Uterus (tissue), 4 donors: ENCODE data around the gene ZNF423. TPM values are rescaled to one million over a fixed set of nuclear protein-coding genes. Genes with fewer than 3 reads are reported as not detected.

ENCODE experiments used
- DNase-seq, 2 donors: peaks; one replicate each; pipeline ENCODE4 v3.0.0-alpha.2; 2019 to 2020
- H3K27ac ChIP-seq, 2 donors: fragments of 200-600 bp; sonication (generic); 1 replicate in 1 of 2; 2 replicates in 1 of 2; pipeline ENCODE4 v1.5.1; 2016 to 2018
- H3K27me3 ChIP-seq, 2 donors: fragments of 200-600 bp; sonication (generic); one replicate each; pipeline ENCODE4 v1.5.1; 2018 to 2019; ENCODE audit warnings: control low read depth in 1 of 2
- H3K36me3 ChIP-seq, 2 donors: fragments of 200-600 bp; sonication (generic); one replicate each; pipeline ENCODE4 v1.5.1; 2019; ENCODE audit warnings: control low read depth in 1 of 2
- H3K4me1 ChIP-seq, 2 donors: fragments of 200-600 bp; sonication (generic); one replicate each; pipeline ENCODE4 v1.5.1; 2018 to 2019; ENCODE audit warnings: control low read depth in 1 of 2
- H3K4me3 ChIP-seq, 2 donors: fragments of 200-600 bp; sonication (generic); 1 replicate in 1 of 2; 2 replicates in 1 of 2; pipeline ENCODE4 v1.5.1; 2018 to 2019; ENCODE audit warnings: mild to moderate bottlenecking in 1 of 2
- H3K9me3 ChIP-seq, 2 donors: fragments of 200-600 bp; sonication (generic); one replicate each; pipeline ENCODE4 v1.5.1; 2019; ENCODE audit warnings: control low read depth in 1 of 2
- POLR2A ChIP-seq, 2 donors: fragments of 450-650 bp; IDR thresholded peaks; one replicate each; pipeline ENCODE4 v1.6.1; 2016; ENCODE audit warnings: antibody characterized with exemption in 2 of 2, mild to moderate bottlenecking in 1 of 2, moderate library complexity in 1 of 2
- intact Hi-C: fragments of 100-400 bp; cut with DNase I; formaldehyde crosslinking; loops from one replicate; pipeline ENCODE4 v1.15.1; 2023; ENCODE audit warnings: low total_unique reads
- total RNA-seq, 4 donors: library from RNA; depleted of rRNA in 3 of 4; stranded (reverse); fragments of >200 nt in 3 of 4; gene quantifications; one replicate each; pipeline versions ENCODE4 v1.1.0 to v1.2.4, GENCODE V29; 2014 to 2023
- TF ChIP-seq, protein P1 (sequence below), 4 experiments: fragments of 200-600 bp in 2 of 4; fragments of 450-650 bp in 2 of 4; sonication (generic) in 2 of 4; IDR thresholded peaks; one replicate each; pipeline ENCODE4 v1.5.1; 2016 to 2019; ENCODE audit warnings: antibody characterized with exemption in 4 of 4, mild to moderate bottlenecking in 2 of 4, moderate library complexity in 1 of 4
- donor health status: DM: yes; HTN: yes; CAD: no.

The ZNF423 gene
- total RNA-seq, 4 donors from 2014 or later, result 7.1 to 33.5 (median 14.7) TPM

DNA sequence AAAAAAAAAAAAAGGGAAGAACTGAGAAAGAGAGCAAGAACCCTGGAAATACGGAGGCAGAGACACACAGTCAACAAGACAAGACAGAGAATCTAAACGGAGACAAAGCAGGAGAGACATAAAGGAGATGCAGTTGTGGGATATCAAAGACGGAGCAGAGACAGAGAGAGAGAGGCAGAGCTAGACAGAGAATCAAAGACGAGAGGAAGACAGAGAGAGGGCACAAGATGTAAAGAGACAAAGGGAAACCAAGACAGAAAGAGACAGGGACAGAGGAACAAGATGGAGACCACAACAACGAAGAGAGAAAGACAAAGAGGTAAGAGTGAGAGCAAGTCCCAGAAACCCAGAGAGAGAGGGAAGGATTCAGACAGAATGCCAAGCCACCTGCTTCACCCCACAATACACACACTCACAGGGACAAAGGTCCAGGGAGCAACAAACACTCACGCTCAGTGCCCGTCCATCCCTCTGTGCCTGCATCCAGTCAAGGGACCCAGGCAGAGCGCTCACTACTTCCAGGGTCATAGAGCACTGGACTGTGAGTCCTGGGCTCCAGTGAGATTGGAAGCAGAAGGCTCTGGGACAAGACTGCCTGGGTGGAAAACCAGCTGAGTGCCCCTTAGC lies 393.4 kb downstream of the ZNF423 start:
- no peak for DNase-seq

GRCh38 chr16:49461517-49461951 lies 394.4 kb downstream of the ZNF423 start:
- Histone ChIP-seq H3K36me3 (no peaks in the 10 kb centered on the region), H3K4me1 (no peaks in the 10 kb centered on the region), H3K27me3 (peaks cover 0 to 6% of the 10 kb centered on the region in 2 donors), H3K4me3 (no peak overlapping the region), H3K9me3 (no peaks in the 10 kb centered on the region), H3K27ac (no peak overlapping the region)
- intact Hi-C loops, result no loop called here
- TF ChIP-seq POLR2A (IDR thresholded peaks at IDR 0.05), result no peak
- TF ChIP-seq, protein P1, sequence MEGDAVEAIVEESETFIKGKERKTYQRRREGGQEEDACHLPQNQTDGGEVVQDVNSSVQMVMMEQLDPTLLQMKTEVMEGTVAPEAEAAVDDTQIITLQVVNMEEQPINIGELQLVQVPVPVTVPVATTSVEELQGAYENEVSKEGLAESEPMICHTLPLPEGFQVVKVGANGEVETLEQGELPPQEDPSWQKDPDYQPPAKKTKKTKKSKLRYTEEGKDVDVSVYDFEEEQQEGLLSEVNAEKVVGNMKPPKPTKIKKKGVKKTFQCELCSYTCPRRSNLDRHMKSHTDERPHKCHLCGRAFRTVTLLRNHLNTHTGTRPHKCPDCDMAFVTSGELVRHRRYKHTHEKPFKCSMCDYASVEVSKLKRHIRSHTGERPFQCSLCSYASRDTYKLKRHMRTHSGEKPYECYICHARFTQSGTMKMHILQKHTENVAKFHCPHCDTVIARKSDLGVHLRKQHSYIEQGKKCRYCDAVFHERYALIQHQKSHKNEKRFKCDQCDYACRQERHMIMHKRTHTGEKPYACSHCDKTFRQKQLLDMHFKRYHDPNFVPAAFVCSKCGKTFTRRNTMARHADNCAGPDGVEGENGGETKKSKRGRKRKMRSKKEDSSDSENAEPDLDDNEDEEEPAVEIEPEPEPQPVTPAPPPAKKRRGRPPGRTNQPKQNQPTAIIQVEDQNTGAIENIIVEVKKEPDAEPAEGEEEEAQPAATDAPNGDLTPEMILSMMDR (IDR thresholded peaks at IDR 0.05), result no peak
- DNase-seq, result no peak

More for the DNA sequence above, 393.4 kb downstream of the ZNF423 start:
- intact Hi-C loops, result no loop called here
- Histone ChIP-seq H3K27ac (no peak overlapping the region), H3K4me1 (no peaks in the 10 kb centered on the region), H3K27me3 (peaks cover 0 to 6% of the 10 kb centered on the region in 2 donors), H3K36me3 (no peaks in the 10 kb centered on the region), H3K9me3 (no peaks in the 10 kb centered on the region), H3K4me3 (no peak overlapping the region)
- TF ChIP-seq, protein P1 (IDR thresholded peaks at IDR 0.05), result no peak
- TF ChIP-seq POLR2A (IDR thresholded peaks at IDR 0.05), result no peak

DNA sequence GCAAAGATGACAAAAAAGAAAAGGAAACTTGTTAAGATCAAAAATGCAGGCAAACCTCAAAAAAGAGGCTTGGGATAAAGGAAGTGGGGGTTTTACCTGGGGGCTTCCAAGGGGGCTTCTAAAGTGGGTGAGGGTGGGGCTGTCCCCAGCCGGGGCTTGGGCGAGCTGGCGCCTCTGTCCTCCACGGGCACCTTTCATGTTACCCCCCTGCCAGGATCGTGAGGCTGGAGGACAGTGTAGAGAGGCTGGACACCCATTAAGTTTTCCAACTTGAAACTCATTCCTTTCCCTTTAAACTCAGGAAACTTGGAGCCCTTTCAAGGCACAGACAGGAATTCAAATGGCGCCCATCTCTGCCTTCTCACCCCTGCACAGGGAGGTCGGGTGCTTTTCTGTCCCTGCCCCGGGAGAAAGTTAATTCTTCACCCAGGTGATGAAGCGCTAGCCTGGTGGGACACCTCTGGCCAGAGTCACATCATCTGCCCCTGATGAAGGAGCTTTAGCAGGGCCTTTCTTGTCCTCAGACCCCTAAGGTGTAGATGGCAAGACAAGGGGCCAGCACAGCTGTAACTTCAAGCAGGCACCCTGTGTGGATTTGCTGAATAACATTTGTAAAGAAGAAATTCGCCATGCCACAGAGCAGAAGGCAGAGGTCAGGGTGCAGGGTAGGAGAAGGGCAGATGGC lies 395.0 kb downstream of the ZNF423 start:
- no peak for TF ChIP-seq POLR2A (IDR thresholded peaks at IDR 0.05)
- TF ChIP-seq, protein P1 (IDR thresholded peaks at IDR 0.05), result no peak
- intact Hi-C loops, result no loop called here
- Histone ChIP-seq H3K27ac (no peak overlapping the region), H3K27me3 (peaks cover 0 to 6% of the 10 kb centered on the region in 2 donors), H3K36me3 (no peaks in the 10 kb centered on the region), H3K4me3 (no peak overlapping the region), H3K4me1 (no peaks in the 10 kb centered on the region), H3K9me3 (no peaks in the 10 kb centered on the region)
- DNase-seq, result no peak

DNA sequence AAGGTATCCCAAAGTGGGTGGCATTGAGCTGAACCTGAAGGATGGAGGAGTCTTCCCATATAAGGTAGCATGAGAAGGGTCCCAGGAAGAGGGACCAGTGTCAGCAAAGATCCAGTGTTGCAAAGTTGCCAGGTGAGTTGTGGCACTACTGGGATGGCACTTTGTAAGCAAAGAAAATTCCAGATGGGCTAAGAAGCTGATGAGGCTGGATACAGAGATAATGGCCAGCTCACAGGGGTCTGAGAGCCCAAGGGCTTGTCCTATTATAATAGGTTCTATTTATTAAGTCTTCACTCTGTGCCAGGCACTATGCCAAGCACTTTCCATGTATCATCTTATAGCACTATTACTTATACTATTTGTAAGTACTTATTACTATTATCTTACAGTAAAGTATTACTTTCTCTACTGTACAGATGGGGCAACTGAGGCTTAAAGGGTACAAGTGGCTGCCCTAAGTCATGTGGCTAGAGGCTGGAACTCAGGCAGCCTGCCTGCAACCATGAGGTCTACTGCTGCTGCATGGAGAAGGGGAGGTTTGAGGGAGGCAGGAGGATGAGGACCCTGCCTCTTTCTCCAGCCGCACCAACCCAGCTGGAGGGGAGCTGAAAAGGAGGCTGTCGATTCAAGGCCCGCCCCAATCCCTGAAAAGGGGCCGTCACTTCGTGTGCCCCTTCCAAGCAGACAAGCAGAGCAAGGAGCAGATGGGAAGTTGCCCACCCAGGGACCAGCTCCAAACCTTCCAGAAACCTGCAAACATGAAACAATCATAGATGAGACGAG lies 395.8 kb downstream of the ZNF423 start:
- intact Hi-C loops, result no loop called here
- no peaks in the 10 kb centered on the region for H3K9me3 ChIP-seq
- DNase-seq, result no peak
- TF ChIP-seq POLR2A (IDR thresholded peaks at IDR 0.05), result no peak
- TF ChIP-seq, protein P1 (IDR thresholded peaks at IDR 0.05), result no peak
- H3K27ac ChIP-seq, result no peak overlapping the region
- H3K36me3 ChIP-seq, result no peaks in the 10 kb centered on the region
- H3K4me1 ChIP-seq, result no peaks in the 10 kb centered on the region
- H3K27me3 ChIP-seq, result peaks cover 0 to 6% of the 10 kb centered on the region in 2 donors
- no peak overlapping the region for H3K4me3 ChIP-seq
